Stimulated activated CD4-positive, alpha-beta T cell treated with anti-CD3 and anti-CD28 coated beads, Interleukin-1b, Interleukin-23, amount 100 ng/mL, for 48 hours (primary cell): Measurements from ENCODE around the gene KRTAP24-1.

Experiments used
- DNase-seq: peaks from one replicate; pipeline ENCODE4 v3.0.0-alpha.2; 2020

KRTAP24-1 gene, protein sequence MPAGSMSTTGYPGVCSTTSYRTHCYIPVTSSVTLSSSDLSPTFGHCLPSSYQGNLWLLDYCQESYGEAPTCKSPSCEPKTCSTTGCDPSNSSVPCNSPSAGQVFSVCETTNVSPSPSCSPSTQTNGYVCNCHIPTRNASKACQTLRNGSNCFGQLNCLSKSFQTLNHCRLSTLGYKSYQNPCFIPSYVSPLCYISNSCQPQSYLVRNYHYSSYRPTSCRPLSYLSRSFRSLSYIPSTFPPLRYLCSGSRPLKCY

DNA sequence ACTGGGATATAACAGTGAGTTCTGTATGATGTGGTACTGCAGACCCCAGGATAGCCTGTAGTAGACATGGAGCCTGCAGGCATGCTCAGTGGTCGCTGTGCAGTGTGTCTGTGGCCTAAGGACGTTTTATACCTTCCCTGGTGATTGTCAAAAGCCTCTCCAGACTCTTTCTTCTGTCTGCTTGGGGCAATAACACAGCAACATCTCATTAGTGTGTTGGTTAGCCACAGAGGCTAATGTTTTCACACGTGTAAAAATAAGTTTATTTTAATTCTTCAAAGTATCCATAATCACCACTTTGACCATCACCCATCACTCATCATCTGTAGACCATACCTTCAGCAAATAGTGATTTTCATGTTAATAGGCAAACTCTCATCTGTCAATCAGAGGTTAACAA, at the start of gene KRTAP24-1:
Gene KRTAP24-1 (minus strand): TSS at position 101 of the 400 bp plus-strand sequence. CDS start 18 bp downstream, at position 83.
- DNase-seq, result no peak

DNA sequence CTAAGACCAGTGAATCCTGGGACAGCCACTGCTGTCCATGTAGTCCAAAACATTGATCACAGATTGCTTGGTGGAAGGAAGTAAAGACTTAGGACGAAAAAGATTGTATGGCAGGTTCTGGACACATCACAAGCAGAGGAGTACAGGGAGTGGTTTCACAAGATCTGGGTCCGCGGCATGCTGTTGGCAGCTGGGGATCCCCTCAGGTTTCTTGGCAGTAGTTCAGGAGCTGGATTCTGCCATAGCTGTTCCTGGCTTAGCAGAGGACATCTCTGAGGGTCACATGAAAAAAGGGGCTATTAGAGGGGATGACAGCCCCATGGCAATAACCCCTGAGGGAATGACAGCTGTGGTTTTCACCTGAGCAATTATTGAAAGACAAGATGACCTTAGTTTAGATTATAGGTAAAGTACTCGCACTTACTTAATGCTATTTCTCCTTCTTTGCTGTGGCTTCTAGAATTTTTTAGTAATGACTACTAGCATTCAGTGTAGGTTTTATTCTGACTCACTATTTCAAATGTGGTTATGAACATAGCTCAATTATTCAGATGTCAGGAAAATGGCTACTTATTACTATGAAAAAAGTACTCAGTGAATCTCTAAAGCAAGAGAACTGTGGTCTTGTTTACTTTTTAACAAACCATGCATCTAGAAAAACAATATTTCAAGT, 46.6 kb upstream of the KRTAP24-1 start:
- DNase-seq, result no peak

DNA sequence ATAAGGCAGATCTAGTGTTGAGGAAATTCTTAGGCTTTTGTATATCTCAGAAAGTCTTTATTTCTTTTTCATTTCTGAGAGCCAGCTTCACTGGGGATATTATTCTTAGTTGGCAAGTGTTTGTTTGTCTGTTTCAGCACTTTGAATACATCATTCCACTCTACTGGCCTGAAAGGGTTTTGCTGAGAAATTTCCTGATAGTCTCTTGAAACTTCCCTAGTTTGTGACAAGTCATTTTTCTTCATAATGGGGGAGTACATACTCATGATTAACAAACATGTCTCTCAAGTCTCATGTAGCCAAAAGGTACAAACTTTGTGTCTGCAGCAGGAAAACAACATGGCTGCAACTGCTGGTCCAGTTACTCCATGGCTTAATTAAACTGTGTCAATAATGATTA, 43.6 kb upstream of the KRTAP24-1 start:
- DNase-seq, result no peak

DNA sequence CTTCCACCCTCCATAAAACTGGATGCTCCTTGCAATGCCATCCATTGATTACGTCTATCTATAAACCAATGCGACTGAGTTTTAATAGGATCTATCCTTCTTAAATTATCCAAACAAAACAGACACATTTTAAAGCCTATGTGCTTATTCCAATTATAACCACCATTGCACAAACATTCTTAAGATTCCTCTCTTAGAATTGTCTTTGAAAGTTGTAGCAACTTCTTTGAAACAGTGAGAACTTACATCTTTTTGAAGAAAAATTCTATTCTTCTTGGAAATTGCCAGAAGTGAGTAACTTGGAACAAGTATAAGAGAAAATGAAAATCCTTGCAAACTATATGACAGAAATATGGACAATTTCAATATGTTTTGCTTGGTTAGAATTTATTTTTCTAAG, 37.5 kb upstream of the KRTAP24-1 start, which contains the start of gene KRTAP26-1:
Gene KRTAP26-1 (minus strand): TSS at position 101 of the 400 bp plus-strand sequence. CDS start 280 bp downstream, outside the sequence.
- no peak for DNase-seq

DNA sequence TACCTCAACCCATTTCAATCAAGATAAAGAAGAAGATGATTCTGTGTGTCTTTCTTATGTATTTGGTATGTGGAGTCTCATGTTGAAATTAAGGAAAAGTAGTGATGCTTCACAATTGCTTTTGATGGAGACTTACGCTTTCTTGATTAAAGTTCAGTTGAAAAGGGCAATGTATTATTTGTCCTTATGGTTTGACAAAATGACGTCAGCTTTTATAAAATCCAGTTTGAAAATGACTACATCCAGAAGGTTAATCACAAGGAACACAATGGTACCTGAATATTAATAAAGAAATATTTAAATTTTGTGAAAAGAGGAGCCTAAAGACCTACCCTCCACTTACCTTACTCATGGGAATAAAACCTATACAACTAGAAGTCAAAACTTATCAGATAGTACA, 33.0 kb upstream of the KRTAP24-1 start:
- no peak for DNase-seq

DNA sequence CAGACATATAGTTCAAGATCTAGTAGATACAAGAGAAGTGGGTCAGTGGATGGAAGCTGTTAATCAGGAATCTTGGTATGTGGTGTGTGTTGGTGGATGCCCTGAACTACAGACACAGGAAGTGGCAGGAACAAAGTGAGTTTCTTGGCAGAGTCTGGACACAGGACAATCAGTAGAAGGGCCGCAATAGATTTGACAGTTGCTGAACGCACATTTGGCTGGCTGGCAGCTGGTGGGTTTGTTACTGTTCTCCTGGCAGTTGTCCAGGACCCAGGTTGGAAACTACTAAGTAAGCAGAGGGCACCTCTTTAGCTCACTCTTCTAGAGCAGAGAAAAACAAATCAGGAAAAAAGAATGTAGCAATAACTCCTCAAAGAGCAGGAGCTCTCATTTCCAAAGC, 24.1 kb upstream of the KRTAP24-1 start:
- no peak for DNase-seq

DNA sequence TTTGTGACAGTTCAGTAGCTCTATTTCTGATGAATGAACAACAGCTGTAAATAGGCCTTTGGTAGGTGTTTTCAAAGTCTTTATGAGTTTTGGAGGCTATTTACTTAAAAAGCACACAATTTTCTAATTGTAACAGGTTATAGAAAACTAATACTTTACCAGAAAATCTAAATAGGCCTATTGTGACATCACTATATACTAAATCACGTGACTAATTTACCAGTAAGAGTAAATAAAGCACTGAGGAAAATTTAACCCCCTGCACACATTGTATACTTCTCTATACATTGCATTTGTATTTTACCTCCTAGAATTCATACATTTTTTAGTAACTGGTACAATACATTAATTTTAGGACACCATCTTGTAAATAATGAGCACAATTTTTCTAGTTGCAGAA, 22.4 kb upstream of the KRTAP24-1 start:
- no peak for DNase-seq

DNA sequence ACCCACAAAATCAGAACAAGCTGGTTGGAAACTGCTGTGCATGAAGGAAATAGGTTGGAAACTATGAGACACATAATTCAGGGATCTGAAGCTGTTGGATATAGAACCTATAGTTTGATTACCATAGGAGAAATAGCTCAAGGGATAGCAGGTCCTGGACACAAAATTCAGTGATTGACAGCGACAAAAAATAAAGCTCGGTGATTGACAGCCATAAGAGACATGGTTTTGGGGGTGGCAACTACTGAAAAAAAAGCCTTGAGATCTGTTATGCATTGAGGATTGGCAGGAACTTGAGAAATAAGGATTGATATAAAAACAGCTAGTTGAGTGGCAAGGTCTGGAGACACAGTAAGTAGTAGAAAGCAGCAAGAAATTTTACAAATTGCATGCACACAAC, 6.5 kb upstream of the KRTAP24-1 start, which contains the start of gene KRTAP25-1:
Gene KRTAP25-1 (minus strand): TSS at position 300 of the 400 bp plus-strand sequence. CDS start 24 bp downstream, at position 276.
- DNase-seq, result no peak

DNA sequence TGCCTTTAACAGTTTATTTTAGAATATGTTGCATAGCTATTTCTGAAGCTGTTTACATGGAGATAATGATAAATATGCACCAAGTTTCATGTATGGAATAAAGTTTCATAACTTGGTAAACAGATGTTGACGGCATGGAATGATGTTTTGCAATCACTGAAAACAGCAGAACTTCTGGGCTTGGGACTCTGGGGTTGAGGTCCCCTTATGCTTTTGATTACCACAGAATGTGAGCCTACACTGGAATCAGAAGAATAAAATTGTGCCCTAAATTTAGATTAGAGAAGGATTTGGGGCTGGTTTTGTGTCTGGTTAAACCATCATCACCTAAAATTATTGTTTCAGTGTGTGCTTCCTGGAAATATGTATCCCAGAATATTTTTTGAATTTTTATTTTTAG, 11.1 kb downstream of the KRTAP24-1 start:
- no peak for DNase-seq

DNA sequence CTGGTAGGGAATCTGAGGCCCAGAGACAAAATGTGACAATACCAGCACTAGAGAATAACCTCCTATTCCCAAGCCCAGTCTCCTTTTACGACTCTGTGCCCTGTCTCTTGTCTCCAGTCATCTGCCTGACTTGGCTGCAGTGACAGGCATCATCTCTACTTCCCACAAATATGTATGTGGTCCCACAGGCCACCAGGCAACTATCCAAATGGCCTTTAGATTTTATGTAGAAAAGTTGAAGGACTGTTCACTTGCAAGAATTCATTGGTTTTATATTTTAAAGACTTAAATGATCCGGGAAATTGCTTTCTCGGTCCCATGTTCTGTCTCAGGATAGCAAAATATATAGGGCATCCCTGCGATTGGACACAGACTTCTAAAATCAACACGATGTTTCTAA, 11.6 kb downstream of the KRTAP24-1 start:
- DNase-seq, result no peak

DNA sequence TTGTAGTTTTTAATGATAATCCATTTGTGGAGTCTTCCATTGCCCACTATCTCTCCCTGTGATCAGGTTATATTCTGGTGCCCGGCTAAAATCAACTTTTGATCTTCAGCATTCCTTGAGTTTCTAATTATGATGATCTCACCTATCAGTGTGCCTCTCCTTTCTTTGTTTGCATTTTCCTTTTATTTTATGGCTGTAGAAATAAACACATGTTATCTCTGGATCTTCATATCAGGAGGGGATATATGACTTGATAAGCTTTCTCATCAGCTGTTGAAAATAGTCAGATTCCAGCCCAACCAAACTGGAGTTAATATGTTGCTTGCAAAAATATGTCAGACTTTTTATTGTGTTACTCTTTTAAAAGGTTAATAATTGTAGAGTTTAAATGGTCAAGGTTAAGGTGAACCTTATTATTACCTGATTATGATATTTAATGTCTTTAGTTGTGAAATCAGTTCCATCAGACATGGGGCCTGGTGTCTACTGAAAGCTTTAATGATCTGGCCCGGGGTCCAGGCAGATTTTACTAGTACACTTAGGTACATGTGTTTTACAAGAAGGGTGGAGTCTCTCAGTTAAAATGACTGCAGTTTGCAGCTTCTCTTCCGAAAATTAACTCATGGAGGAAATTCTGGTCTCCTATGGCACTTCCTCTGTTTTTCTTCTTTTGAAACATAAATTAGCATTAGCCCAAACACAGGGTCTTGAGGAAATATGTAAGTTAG, 12.8 kb downstream of the KRTAP24-1 start:
- no peak for DNase-seq

DNA sequence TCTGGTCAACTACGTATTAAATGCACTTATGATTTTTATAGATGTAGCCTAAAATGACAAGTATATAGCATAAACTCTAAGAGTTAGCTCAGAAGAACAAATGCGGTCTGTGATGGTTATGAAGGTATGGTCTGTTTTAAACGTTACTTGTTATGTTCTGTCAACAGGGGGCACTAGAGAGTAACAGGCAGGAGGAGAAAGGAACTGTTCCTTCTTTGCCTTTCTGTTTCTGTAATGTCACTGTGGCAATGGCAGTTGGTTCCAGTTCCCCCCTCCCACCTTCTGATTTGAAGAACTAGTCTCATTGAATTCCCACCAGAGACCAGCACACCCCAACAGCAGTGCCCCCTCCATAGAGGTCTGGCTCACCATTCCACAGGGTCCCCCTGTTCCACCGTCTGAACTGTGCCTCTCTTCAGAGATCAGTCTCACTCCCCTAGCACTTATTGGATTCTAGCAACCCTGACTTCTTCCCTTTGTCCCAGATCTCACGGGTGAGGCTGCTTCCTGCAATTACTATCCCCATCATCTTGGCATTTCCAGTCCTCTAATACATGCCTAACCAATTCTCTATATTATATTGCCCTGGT, 14.0 kb downstream of the KRTAP24-1 start:
- no peak for DNase-seq

DNA sequence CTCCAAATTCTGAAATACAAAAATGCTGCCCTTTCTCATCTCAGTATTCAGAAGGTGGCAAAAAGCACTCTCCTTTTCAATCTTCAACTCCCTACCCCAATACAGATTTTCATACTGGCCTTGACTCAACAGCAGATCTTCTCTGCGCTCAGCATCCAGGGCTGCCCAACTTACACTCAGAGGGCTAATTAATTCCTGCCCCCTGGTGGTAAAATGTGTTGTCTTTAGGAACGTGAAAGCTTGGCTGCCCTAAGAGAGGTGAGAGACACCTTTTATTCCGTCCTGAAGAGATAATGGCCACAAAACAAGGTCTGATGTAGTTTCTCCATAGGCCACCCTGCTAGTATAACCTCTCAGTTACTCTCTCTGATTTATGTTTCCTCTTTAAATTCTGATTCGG, 25.0 kb downstream of the KRTAP24-1 start:
- no peak for DNase-seq

DNA sequence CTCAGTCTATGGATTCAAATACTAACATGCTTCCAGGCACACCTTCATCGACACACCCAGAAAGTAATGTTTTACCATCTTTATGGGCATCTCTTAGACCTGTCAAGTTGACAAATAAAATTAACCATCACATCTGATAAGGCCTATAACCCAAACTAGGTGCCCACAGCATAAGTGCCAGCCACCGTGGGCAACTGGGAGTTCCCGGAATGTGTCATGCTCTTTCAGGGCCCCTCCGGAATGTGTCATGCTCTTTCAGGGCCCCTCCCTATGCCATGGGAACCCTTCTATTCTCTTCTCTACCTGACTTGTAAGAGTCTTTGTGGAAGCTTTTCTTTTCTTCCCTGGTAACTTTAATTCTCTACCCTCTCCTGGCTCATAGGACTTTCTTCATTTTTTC, 26.6 kb downstream of the KRTAP24-1 start:
- no peak for DNase-seq

DNA sequence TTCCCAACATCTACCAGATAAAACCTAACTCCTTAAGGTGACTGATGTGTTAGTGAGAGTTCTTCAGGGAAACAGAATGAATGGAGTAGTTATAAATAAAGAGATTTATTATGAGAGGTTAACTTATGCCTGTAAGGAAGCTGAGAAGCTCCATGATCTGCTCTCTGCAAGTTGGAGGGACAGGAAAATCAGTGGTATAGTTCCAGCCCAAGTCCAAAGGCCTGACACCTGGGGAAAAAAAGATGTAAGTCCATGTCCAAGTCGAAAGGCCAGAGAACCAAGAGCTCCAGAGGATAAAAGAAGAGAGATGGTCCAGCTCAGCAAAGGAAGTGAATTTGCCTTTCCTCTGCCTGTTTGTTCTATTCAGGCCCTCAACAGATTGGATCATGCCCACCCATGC, 27.1 kb downstream of the KRTAP24-1 start:
- no peak for DNase-seq

DNA sequence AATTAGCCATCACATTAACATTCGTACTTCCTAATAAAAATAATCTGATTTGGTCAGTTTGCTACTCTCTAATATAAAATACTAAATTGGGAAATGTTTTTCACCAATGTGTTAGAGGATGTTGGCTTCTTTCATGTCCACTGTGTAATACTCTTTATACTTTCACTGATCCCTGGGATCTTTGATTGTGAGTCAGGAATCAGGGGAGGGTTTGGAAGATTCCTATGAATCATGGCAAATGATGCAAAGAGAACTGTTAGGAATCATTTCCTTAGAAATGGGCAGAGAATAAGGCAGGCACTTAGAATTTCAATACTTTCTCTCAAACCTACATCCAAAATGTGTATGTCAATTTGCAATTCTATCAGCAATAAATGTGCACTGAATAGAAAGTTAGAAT, 31.0 kb downstream of the KRTAP24-1 start:
- no peak for DNase-seq

DNA sequence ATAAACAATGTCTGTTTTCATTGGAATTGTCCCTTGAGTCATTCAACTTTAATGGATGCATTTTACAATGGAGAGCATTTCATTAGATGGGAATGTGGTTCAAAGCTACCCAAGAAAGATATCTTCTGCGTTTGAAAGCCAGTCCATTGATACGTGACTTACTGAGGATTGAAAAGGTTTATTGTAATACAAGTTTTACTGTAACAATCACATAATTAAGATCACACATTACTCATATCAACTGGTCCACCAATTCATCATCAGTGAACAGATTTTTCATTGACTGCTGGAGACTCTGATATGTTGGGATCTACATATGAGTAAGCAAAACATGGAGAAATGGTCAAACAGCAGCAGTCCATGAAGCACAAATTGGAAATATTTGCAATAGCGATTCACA, 32.8 kb downstream of the KRTAP24-1 start:
- DNase-seq, result no peak

DNA sequence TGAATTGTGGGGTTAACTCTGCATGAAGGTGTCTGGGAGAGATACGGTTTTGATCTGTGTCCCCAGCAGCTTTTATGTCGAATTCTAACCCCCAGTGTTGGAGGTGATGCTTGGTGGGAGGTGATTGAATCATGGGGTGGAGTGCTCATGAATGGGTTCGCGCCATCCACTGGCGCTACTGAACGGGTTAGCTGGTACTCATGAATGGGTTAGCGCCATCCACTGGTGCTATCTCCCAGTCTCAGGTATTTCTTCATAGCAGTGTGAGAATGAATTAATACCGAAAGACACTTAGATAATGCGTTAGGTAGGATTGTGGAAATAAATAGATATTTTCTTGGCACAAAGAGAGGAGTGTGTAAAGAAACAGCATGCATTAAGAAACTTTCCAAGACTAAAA, 33.9 kb downstream of the KRTAP24-1 start:
- no peak for DNase-seq

DNA sequence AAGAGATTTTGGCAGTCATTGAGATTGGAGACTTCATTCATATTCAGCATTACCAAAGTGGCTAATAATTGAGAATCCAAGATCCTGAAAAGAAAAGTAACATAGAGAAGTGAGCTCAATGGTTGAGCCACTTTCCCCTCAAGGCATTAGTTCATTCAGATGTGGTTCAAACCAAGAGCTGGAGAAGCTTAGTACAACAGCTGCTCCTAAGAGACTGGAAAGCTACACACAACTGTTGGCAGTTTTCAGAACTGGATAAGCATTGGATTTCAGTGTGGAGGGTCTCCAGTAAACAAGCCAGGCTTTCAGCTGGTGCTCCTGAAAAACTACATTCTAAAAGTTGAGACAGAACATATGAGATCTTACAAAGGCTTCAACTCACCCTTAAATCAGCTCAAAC, 37.7 kb downstream of the KRTAP24-1 start:
- DNase-seq, result no peak

DNA sequence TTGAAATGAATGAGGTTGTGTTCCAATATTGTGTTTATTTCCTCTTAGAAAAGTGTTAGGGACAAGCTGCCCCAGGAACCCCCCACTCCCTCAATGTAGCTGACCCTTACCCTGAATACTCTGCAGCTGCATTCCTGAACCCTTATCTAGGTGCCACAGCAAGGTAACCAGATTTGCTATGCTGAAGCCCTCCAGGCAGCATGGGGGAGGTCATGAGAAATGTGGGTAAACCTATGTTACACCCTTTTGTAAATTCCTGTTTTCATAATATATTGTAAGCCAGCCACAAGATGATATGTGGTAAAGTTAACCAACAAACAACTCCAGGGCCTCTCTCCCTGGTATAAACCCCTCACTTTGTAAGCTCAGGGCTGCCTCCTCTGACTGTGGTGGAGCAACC, 39.1 kb downstream of the KRTAP24-1 start:
- DNase-seq, result no peak

DNA sequence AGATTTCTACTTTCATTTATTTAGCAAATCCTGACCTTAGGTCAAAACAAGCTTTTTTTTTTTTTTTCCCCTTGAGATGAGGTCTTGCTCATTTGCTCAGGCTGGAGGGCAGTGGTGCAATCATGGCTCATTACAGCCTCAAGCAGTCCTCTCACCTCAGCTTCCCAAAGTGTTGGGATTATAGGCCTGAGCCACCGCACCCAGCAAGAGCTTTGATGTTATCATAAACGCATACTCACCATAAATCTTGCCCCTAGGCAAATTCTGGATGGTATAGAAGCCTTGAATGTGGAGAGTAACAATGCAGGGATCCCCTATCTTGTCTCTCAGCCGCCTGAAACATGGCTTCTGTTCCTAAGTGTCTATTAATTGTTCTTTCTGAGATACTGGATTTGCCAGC, 42.1 kb downstream of the KRTAP24-1 start:
- DNase-seq, result no peak

DNA sequence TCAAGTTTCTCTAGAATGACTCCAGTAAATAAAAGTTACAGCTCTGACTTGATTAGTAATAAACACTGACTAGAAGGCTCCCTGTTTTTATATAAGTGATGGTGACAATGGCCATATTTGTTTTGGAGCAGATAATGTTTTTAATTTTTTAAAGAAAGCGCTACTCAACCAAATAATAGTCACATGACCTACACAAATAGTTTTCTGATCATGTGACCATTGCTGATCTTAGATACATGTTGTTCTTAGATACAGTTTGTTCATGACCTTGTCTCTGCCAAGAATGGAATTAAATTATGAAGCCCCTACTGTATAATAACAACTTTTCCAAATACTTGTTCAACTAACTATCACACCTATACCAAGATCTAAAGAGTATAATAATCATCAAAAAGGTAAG, 44.6 kb downstream of the KRTAP24-1 start:
- no peak for DNase-seq

DNA sequence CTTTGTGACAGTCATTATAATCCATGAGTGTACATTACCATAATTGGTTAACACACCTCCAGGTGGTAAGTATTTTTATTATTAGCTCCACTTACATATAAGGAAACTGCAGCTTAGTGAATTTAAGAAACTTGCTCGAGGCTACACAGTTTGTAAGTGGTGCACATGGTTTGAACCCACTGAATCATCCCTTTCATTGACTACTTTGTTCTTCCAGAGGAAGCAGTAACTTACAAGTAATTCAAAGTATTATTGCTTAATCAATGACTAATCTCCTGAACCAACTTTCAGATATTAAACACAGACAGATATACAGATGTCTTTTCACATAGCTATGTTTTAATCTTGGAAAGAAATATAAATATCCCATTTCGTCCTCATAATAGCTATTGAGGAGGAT, 48.1 kb downstream of the KRTAP24-1 start:
- DNase-seq, result no peak

DNA sequence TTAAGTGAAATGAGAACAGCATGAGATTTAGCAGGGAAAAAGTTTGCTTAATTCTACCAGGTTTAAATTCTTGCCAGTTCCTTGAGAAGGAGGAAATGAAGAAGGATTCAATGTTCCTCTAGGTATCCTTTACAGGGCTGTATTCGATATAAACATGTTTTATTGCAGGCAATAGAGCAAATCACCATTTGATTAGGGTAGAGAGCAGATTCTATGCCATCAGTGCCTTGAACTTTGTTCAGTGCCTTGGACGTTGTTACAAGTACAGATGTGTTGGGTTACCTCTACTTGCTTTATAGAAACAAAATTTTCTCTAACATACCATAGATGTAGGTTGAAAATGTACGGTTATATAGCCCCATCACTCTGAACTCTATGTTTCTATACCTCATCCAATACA, 48.7 kb downstream of the KRTAP24-1 start:
- DNase-seq, result no peak
